Skeletal muscle satellite cell (primary cell): ENCODE results near the gene WNT7B.

Experiments used
- H3K27me3 ChIP-seq: 2 replicates; pipeline ENCODE4 v1.7.0; 2013; ENCODE audit warnings: low read length; ENCODE audit not compliant: control insufficient read depth, insufficient read depth
- H3K36me3 ChIP-seq: 2 replicates; pipeline ENCODE4 v1.7.0; 2013; ENCODE audit warnings: mild to moderate bottlenecking, control low read depth, low read length; ENCODE audit not compliant: insufficient read depth
- H3K4me1 ChIP-seq: 2 replicates; pipeline ENCODE4 v1.7.0; 2013; ENCODE audit warnings: low read length; ENCODE audit not compliant: control insufficient read depth, insufficient read depth
- H3K4me2 ChIP-seq: 2 replicates; pipeline ENCODE4 v1.7.0; 2013; ENCODE audit warnings: mild to moderate bottlenecking, low read length
- H3K4me3 ChIP-seq: 2 replicates; pipeline ENCODE4 v1.7.0; 2013; ENCODE audit warnings: low read length
- H3K9ac ChIP-seq: 2 replicates; pipeline ENCODE4 v1.7.0; 2013; ENCODE audit warnings: mild to moderate bottlenecking, low read depth, low read length, moderate library complexity
- H3K9me3 ChIP-seq: replicated peaks from 2 replicates; pipeline ENCODE4 v1.7.0; 2013; ENCODE audit warnings: mild to moderate bottlenecking, control low read depth, low read length

WNT7B gene

GRCh38 chr22:46013460-46014416, 36.8 kb upstream of the WNT7B start:
- peak overlapping the region; percentile 99 for H3K4me2 ChIP-seq
- peaks cover 4% of the 10 kb centered on the region for H3K9me3 ChIP-seq
- no peaks in the 10 kb centered on the region for H3K36me3 ChIP-seq
- no peaks in the 10 kb centered on the region for H3K27me3 ChIP-seq
- H3K9ac ChIP-seq, result peak overlapping the region; percentile 91
- peaks cover 56% of the 10 kb centered on the region for H3K4me1 ChIP-seq
- peak overlapping the region; percentile 78 for H3K4me3 ChIP-seq

GRCh38 chr22:46012881-46013281, 35.9 kb upstream of the WNT7B start:
- peak overlapping the region; percentile 99 for H3K4me2 ChIP-seq
- H3K9me3 ChIP-seq, result peaks cover 4% of the 10 kb centered on the region
- peaks cover 62% of the 10 kb centered on the region for H3K4me1 ChIP-seq
- H3K36me3 ChIP-seq, result no peaks in the 10 kb centered on the region
- no peaks in the 10 kb centered on the region for H3K27me3 ChIP-seq
- H3K9ac ChIP-seq, result peak overlapping the region; percentile 82
- H3K4me3 ChIP-seq, result peak overlapping the region; percentile 53

GRCh38 chr22:46012182-46012880, 35.4 kb upstream of the WNT7B start:
- Histone ChIP-seq H3K27me3 (no peaks in the 10 kb centered on the region), H3K4me1 (peaks cover 68% of the 10 kb centered on the region), H3K9me3 (peaks cover 4% of the 10 kb centered on the region), H3K4me2 (peak overlapping the region; percentile 99), H3K4me3 (peak overlapping the region; percentile 53), H3K9ac (peak overlapping the region; percentile 82), H3K36me3 (no peaks in the 10 kb centered on the region)

- Histone ChIP-seq H3K27me3 (no peaks in the 10 kb centered on the region), H3K4me1 (peaks cover 74% of the 10 kb centered on the region), H3K4me2 (peak overlapping the region; percentile 99), H3K4me3 (peak overlapping the region; percentile 53), H3K9ac (peak overlapping the region; percentile 82), H3K36me3 (no peaks in the 10 kb centered on the region), H3K9me3 (peaks cover 4% of the 10 kb centered on the region)
These were observed 34.7 kb upstream of the WNT7B start for GRCh38 chr22:46011627-46012181.

- H3K4me2 ChIP-seq, result peak overlapping the region; percentile 99
- peaks cover 79% of the 10 kb centered on the region for H3K4me1 ChIP-seq
- peak overlapping the region; percentile 82 for H3K9ac ChIP-seq
These were observed 34.1 kb upstream of the WNT7B start for GRCh38 chr22:46010951-46011626.

GRCh38 chr22:46010207-46010867, 33.4 kb upstream of the WNT7B start:
- Histone ChIP-seq H3K4me1 (peaks cover 82% of the 10 kb centered on the region), H3K9ac (peak overlapping the region; percentile 82), H3K4me3 (no peak overlapping the region), H3K9me3 (peaks cover 4% of the 10 kb centered on the region), H3K36me3 (no peaks in the 10 kb centered on the region), H3K4me2 (peak overlapping the region; percentile 99), H3K27me3 (no peaks in the 10 kb centered on the region)

More at GRCh38 chr22:46010951-46011626, 34.1 kb upstream of the WNT7B start:
- peak overlapping the region; percentile 53 for H3K4me3 ChIP-seq
- peaks cover 4% of the 10 kb centered on the region for H3K9me3 ChIP-seq
- H3K36me3 ChIP-seq, result no peaks in the 10 kb centered on the region
- no peaks in the 10 kb centered on the region for H3K27me3 ChIP-seq

- Histone ChIP-seq H3K27me3 (no peaks in the 10 kb centered on the region), H3K4me1 (peaks cover 76% of the 10 kb centered on the region), H3K4me3 (no peak overlapping the region), H3K4me2 (no peak overlapping the region), H3K9ac (no peak overlapping the region), H3K36me3 (no peaks in the 10 kb centered on the region), H3K9me3 (peaks cover 4% of the 10 kb centered on the region)
These were observed 32.8 kb upstream of the WNT7B start for GRCh38 chr22:46009730-46010129.

- Histone ChIP-seq H3K4me1 (peaks cover 71% of the 10 kb centered on the region), H3K9me3 (peaks cover 4% of the 10 kb centered on the region), H3K4me2 (no peak overlapping the region), H3K27me3 (no peaks in the 10 kb centered on the region), H3K4me3 (no peak overlapping the region), H3K9ac (no peak overlapping the region), H3K36me3 (no peaks in the 10 kb centered on the region)
These were observed 32.1 kb upstream of the WNT7B start for GRCh38 chr22:46008836-46009596.

- peak overlapping the region; percentile 89 for H3K9ac ChIP-seq
- no peaks in the 10 kb centered on the region for H3K27me3 ChIP-seq
- no peaks in the 10 kb centered on the region for H3K36me3 ChIP-seq
- peak overlapping the region; percentile 86 for H3K4me2 ChIP-seq
- H3K9me3 ChIP-seq, result peaks cover 4% of the 10 kb centered on the region
- peaks cover 72% of the 10 kb centered on the region for H3K4me1 ChIP-seq
- peak overlapping the region; percentile 13 for H3K4me3 ChIP-seq
These were observed 31.3 kb upstream of the WNT7B start for GRCh38 chr22:46008291-46008690.

- H3K4me1 ChIP-seq, result peaks cover 72% of the 10 kb centered on the region
- H3K36me3 ChIP-seq, result no peaks in the 10 kb centered on the region
- peak overlapping the region; percentile 66 for H3K4me3 ChIP-seq
- peaks cover 4% of the 10 kb centered on the region for H3K9me3 ChIP-seq
- H3K9ac ChIP-seq, result peak overlapping the region; percentile 89
- no peaks in the 10 kb centered on the region for H3K27me3 ChIP-seq
- H3K4me2 ChIP-seq, result peak overlapping the region; percentile 86
These were observed 30.9 kb upstream of the WNT7B start for GRCh38 chr22:46007848-46008261.
